Measurements from ENCODE around the gene ATG9A.

ATG9A gene

DNA sequence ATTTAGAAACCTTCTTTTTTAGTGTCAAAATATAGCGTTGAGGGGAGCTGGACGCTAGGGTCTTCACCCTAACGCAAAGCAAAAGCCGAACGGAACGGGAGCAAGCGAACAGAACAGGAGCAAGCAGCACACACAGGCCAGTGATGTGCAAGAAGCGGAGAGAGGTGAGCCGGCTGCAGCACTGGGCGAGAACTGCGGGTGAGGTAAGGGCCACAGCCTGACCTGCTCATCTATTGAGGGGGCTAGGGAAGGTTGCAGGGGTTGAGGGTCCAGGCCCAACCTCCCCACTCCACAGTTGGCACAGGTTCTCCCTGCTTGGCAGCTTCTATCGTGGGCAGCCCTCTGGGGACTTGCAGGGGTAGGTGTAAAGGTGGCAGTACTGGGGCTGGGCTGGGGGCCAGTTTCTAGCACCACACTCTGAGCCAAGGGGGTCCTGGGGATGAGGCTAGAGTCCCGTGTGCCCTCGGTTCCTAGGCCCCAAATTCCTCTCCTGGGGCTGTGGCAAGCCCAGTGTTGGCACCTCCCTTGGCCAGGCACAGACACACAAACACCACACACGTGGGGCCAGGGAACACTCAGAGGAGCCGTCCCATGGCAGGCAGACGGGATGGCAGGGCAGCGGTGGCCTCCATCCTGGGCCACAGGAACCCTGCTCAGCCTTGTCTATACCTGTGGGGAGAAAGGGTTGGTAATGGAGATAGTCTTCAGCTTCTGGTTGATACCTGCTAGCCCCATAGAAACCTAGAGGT is 9.5 kb downstream of the ATG9A start:
- no peak for DNase-seq

DNA sequence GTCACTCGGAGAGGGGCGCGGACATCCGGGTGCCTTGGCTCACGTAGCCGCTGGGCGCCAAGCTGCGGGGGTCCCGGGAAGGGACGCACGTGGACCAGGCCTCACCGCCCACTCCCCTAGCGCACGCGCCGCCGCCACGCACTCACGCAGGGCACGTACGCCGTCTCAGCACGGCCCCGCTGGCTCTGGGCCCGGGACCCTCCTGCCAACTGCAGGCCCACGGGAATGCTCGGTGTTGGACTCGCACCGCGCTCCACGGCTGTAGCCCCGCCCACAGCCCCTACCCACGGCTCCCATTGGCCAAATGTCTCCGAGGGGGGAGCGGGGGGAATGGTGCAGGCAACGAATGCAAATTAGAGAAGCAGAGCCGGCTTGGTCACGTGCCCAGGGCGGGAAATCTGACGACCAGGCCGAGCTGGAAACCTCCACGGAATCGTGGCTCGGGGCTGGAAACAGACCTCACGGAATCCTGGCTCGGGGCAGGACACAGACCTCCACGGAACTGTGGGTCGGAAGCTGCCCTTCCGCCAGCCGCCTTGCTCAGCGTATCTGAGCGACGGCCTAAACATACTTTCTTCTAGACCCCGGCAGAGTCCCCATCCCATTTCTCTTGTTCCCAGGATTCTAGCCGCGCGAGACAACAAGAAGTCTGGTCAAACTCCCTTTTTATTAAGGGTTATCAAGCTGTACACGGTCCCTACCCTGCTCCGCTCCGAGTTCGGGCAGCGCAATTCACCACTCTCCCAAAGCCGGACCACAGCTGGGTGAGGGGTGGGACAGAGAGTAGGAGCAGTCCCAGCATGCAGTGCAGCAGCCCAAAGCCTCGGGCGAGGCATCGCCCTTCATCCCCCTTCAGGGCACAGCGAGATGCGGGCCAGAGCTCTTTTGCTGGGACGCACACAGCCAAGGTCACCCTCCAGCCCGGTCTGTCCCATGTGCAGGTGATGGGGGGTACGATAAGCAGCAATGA is 10.4 kb downstream of the ATG9A start, which contains the start of gene ABCB6:
Gene ABCB6 (minus strand): TSS at position 227 of the 970 bp plus-strand sequence. CDS start 285 bp downstream, outside the sequence.
- DNase-seq: peak; percentile 38 to 83

DNA sequence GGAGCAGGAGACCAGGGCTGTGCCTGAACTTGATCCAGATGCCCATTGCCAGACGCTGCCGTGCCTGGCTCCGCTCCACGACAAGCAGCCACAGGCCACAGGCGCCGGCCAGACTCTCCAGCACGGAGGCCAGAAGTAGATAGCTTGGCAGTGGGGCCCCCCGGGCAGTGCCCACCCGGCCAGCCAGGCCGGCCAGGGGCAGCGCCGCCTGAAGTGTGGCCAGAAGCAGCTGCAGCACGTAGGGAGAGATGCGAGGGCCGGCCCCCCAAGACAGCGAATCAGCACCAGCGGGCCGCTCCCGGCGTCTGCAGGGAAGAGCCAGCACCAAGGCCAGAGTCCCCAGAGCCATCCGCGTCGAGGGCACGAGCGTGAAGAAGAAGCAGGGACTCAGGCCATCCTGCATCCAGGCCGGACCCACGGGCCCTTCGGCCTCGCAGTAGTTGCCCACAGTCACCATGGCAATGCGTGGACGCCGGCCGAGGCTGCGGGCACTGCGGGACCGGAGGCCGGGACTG is 11.2 kb downstream of the ATG9A start:
- DNase-seq: peak in 1 of 2 experiments; percentile 38

DNA sequence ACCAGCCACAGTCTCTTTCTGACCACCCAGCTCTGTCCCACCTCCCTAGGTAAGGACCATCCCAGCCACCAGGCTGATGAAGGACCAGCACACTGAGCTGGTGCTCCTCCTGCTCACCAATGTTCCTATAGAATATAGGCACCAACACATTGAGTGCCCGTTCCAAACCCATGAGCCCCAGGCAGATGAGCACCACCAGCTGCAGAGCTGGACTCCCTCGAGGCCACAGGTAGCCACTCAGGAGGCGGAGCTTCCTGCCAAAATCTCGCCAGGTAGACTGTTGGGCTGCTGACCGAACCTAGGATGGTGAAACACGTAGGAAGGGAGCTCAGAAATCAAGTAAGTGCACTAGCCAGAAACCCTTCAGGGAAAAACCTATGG is 12.9 kb downstream of the ATG9A start:
- no peak for DNase-seq

DNA sequence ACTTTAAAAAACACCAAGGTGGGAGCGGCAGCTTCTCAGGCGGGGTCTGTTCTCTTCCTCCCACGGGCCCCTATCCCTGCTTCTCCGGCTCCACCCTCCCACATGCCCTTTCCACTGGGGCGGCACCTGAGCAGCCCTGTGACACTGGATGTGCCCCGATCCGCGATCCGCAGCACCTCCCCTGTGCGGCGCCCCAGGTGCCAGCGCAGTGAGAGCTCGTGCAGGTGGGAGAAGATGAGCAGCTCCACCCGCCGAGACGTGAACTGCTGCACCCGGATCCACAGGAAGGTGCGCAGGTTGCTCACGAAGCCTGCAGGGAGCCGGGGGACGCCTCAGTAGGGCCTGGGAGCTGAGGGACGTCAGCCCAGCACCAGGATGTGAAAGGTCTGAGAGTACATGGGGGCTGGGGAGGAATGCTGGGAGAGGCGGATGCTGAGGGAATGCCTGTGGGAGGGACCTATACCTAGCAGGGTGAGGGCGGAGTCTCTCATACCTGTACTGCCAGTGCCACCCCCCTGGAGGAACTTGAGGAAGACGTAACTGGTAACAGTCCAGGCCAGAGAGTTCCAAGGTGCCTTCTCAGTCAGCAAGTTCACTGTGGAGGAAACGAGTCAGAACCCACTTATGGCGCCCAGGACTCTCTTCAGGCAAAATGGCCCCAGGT is 13.4 kb downstream of the ATG9A start:
- no peak for DNase-seq

DNA sequence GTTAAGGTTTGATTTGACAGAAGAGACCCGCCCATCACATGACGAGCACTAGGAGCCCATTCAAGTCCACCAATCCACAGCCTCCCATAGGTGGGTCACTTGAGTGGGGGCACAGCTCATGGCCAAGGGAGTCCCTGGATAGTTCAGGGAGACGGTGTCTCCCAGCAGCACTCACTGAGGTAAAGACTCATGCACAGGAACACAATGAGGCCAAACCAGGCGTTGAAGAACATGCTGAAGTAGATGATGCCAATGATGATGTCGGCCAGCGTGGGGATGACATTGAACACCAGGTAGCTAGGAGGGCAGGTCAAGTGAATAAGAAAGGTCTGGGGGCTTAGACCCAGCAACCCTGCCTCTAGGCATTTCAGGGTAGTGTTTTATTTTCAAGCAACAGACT is 14.7 kb downstream of the ATG9A start:
- DNase-seq: no peak

DNA sequence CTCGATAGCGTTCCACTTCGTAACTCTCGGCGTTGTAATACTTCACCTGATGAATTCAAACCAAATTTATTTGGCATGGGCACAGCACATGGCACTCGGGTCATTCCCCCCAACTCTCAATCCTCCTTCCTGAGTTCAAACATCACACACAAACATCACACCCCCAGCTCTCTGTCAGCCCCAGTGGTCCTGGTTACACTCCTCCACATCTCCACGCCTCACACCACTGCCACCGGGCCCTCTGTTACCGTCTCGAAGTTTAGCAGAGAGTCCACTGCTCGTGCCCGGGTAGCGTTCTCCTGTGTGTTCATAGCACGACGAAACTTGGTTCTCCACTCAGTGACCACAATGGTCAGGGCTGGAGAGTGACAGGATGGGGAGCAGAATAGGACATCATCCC is 15.3 kb downstream of the ATG9A start:
- DNase-seq: no peak

DNA sequence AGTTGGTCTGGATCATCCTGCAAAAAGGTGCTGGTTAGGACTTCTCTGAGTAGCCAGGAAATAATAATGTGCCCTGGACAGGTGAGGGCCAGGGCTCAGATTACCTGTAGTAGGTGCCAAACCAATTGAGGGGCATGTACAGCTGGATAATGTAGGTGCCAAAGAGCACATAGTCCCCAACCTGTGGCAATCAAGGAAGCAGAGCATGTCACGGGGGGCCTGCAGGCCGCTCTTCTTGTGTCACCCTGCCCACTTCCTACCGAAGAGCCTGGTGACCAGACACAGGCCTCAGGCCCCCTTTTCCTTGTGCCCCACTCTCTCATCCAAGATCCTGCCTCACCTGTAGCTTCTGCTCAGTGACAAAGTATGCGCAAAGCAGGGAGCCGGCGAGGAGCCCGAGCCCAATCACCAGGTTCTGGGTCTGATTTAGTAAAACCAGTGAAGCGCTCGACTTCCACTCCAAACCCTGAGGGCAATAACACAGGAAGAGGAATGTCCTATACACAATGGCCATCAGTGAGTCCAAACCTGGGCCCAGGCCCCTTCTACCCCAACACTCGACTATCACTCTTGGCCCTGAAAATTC is 15.9 kb downstream of the ATG9A start:
- no peak for DNase-seq

DNA sequence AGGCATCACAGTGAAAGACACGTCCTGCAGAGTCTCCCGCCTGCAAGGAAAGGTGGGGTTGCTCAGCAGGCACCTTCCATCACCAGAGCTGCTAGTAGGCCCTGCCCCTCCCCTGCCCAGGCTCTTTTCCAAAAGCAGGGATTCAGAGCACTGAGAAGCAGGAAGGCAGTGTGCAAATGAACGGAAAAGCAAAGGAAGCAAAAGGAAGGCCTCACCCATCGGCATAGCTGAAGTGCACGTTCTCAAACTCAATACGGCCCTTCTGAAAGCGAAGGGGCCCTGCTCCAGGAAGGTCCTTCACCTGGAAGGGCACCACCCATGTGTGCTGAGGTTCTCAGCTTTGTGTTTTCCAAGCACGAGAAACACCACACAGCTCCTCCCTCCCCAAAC is 16.4 kb downstream of the ATG9A start:
- no peak for DNase-seq

DNA sequence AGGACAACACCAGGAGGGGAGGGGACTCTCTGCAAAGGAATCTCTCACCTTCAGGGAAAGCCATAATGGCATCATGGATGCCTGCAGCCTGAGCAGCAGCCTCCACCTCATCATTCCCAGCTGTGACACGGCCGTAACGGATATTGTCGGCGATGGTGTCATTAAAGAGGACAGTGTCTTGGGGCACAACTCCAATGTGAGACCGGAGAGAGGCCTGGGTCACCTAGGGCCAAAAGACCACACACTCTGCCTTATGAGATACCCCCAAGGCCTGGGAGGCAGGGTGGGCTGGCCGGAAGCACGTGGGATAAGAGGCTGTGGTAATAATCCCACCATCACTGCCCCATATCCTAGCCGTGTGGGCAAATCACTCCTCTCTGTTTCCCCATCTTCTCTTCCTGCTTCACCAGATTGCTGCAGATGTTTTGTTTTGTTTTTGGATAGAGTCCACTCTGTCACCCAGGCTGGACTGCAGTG is 18.5 kb downstream of the ATG9A start:
- no peak for DNase-seq

DNA sequence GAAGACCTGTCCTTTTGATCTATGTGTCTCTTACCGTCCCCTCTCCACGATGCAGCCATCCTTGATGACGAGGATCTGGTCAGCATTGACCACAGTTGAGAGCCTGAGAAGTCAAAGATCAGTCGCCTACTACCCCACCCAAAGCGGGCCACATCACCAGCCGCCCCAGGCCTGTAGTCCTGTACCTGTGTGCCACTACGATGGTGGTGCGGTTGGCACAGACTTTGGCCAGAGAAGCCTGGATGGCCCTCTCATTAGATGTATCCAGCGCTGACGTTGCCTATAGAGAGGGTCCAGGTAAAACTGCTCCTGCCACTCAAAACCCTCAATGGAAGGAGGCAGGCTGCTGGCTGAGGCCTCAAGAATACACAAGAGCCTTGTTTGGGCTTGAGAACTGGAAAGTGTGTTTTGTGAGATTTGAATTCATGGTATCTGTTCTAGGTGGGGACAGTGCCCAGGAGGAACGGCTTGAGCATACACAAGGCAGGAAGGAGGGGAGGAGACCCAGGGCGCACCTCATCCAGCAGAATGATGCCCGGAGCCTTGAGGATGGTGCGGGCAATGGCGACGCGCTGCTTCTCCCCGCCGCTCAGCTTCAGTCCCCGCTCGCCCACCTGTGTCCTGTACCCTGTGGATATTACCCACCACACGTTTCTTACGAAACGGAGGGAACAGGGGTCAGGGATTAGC is 19.1 kb downstream of the ATG9A start:
- DNase-seq: no peak

DNA sequence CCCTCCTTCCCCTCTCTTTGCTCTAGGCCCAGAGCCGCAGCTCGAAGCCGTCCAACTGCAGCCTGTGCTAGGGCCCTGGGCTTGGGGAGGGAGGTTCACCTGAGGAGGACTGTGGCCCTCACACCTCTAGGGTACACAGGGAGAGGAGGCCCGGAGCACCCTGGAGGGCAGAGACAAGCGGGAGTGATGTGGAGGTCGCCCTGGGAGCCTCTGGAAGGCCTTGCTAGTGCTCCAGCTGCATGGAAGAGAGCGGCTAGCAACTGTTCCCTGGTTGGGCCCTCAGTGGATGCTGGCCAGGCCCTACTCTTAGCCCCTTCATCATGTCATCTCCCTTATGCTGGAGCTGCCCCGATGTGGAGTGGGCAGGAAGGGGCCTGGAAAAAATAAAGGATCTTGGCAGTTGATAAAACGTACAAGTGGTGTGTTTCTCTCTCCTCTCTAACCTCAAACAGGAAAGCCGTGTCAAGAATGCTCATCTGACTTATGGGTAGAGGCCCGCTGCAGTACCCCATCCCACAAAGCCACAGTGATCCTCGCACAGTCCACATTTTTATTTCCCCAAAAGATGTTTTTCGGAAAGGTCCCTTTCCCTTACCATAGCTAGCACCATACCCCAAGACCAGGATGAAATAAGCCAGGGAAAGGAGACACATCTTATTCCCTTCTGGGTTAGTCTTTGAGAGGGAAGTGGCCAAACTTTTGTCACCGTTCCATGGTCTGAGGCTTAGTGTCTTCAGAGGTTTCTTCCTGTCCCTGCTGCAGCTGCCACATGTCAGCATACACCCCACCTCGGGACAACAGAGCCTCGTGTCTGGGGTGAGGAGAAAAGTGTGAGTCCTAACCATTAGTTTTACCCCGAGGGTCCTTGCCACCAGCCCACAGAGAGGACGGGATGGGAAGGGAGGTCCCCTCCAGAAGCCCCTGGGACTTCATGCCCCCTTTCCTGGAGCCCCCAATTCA is 19.9 kb downstream of the ATG9A start:
- DNase-seq: no peak

DNA sequence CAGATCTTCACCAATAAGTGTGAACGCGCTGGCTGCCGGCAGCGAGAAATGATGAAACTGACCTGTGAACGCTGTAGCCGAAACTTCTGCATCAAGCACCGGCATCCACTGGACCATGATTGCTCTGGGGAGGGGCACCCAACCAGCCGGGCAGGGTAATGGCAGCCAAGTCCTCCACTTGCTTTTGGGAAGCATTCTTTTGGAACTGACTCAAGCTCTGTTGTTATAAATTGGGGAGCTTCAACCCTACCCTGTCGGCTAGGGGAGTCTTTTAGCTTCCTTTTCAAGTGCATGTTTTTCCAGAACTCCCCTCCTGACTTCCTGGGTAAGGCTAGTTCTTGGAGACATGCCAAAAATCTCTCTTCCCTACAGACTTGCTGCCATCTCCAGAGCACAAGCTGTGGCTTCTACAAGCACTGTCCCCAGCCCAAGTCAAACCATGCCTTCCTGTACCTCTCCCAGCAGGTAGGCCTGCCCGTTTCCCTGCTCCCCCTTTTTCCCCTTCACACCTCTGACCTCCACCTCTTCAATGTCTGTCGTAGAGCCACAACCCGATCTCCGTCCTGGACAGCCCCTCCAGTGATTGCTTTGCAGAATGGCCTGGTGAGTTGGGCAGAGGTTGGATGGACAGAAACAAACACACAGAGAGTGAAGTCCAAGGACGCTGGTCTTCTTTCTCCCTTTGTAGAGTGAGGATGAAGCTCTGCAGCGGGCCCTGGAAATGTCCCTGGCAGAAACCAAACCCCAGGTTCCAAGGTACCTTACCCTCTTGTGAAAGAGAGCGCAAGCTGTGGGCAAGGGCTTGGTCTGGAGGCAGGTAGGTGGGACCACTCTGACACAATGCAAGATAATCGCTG is 21.3 kb downstream of the ATG9A start:
- no peak for DNase-seq

DNA sequence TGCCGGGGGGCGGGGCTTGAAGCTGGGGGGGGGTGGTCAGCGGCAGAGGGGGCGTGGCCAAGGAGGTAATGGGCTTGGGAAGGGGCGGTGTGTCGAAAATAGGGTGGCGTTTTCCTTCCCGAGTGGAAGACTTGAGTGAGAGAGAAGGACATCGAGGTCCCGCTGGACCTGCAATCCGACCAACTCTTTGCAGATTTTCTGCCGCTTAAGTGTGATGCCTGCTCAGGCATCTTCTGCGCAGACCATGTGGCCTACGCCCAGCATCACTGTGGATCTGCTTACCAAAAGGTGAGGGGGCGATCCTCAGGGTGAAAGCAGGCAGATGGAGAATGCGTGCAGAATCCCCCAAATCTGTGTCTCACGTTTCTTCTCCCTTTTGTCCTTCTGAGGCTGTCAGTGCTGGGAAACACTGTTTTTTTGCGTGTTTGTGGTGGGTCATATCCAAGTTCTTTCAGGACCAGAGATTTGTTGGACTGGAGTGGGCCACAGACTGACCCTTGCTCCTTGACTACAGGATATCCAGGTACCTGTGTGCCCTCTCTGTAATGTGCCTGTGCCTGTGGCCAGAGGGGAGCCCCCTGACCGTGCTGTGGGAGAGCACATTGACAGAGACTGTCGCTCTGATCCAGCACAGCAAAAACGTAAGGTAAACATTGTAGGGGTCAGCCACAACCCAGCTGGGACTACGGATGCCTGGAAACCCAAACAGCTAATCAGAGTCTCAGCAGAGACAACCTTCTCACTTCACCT is 22.1 kb downstream of the ATG9A start:
- DNase-seq: no peak

DNA sequence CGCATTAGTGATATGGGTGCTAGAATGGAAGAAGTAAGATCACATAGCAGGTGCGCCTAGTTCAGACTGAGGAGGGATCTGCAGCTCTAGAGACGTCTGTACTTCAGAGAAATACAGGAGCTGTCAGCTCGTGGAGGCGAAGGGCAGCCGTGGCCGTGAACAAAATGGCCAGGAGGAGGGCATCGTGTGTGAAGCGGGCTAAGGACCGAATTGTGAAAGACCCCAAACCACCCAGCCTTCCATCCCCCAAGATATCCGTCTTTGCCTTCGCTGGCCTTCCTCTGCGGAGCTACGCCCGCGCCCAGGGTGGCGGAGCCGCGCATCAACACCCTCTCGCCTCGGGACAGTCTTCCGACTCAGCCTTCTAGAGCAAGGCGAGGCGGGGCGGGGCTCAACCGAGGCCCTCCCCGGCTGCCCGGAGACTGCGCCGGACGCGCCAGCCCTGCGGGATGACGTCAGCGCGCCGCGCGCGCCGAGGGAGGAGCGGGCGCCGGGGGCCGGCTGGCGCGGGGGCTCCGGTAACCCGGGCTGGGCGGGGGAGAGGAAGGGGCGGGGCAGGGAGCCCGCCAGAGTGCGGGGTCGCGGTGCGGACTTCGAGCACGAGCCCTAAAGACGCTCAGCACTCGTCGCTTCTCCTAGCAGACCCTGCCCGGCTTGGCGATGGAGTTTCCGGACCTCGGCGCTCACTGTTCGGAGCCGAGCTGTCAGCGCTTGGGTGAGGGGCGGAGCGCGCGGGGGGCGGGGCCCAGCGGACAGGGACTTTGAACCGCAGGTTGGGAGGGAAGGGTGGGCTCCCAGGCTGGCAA is 22.9 kb downstream of the ATG9A start, which contains the start of gene ZFAND2B:
Gene ZFAND2B (plus strand): TSS at position 455 of the 806 bp plus-strand sequence. CDS start 206 bp downstream, at position 661.
- peak; percentile 64 to 74 for DNase-seq

DNA sequence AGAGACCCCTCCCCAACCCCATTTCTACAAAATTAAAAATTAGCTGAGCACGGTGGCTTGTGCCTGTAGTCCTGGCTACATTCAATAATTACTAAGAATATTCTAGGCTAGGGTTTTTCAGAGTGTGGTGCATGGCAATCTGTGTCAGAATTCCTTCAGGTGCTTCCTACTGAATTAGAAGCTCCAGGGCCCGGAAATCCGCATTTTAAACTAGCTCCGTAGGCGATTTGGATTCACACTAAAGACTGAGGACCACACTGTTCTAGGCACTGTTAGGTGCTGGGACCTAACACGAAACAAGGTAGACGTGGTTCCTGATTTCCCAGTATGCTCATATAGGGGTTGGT is 23.5 kb downstream of the ATG9A start:
- no peak for DNase-seq

DNA sequence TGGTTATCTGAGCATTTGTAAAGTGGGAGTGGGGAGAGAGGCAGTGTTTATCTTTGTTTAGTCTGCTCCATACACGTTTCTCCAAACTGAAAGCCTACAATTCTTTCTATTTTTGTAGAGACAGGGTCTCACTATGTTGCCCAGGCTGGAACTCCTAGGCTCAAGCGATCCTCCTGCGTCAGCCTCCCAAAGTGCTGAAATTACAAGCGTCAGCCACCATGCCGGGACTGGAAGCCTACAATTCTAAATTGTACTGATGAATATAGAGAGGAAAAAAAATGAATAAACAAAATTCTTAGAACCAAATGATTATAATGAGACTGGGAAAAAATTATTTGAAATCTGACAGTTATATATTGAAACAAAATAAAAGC is 24.3 kb downstream of the ATG9A start:
- DNase-seq: no peak
